ENCODE results near the gene INTS3.

INTS3 gene

DNA sequence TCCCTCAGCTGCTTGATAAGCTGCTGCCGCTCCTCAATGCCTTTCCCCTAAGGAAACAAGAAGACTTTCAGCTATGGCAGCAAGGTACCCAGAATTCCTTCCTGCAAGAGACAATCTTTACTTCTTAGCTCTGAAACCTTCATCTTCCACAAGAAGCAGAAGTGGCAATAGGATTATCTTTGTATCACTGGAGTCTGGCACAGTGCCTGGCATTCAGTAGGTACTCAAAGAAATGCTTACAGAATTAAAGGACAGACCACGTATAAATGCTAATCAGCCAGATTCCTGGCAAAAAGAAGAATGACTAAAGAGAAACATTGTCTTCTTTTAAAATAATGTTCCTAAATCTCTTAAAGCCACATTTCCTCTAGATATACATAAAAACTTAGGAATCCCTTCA lies 91.0 kb downstream of the INTS3 start:
- no peak overlapping the region for H3K9ac ChIP-seq
- peaks cover 68% of the 10 kb centered on the region for H3K36me3 ChIP-seq
- peaks cover 5% of the 10 kb centered on the region; the same call in 1 of the 2 replicates for H4K20me1 ChIP-seq
- no peaks in the 10 kb centered on the region for H3K9me3 ChIP-seq
- no peak for TF ChIP-seq Cebpa-rat (IDR thresholded peaks at IDR 0.05)
- H3K4me1 ChIP-seq: no peaks in the 10 kb centered on the region; the same call in 1 of the 2 replicates
- H3K4me3 ChIP-seq: no peak overlapping the region
- no peak overlapping the region for H3K27ac ChIP-seq
- H3K27me3 ChIP-seq: no peaks in the 10 kb centered on the region
- H3K4me2 ChIP-seq: no peak overlapping the region

All from BLaER1 (cell line).